Mucosa of stomach (tissue), 1 donor: Measurements from ENCODE around the gene ABHD3.
"Not testable (repeated sequence)": the region's sequence is repeated elsewhere in the genome, so short reads cannot be mapped to it uniquely, and the experiment has no call there.

ENCODE experiments used
- H3K27me3 ChIP-seq: one replicate; pipeline ENCODE4 v1.7.0; 2013; ENCODE audit warnings: mild to moderate bottlenecking, low read length; ENCODE audit not compliant: control insufficient read depth, insufficient read depth
- H3K36me3 ChIP-seq: one replicate; pipeline ENCODE4 v1.7.0; 2013; ENCODE audit warnings: low read length; ENCODE audit not compliant: control insufficient read depth, insufficient read depth
- H3K4me1 ChIP-seq: one replicate; pipeline ENCODE4 v1.7.0; 2013; ENCODE audit warnings: mild to moderate bottlenecking, low read length; ENCODE audit not compliant: control insufficient read depth, insufficient read depth
- H3K4me3 ChIP-seq: one replicate; pipeline ENCODE4 v1.7.0; 2013; ENCODE audit warnings: low read length
- H3K9ac ChIP-seq: one replicate; pipeline ENCODE4 v1.7.0; 2013; ENCODE audit warnings: mild to moderate bottlenecking, low read length, moderate library complexity
- H3K9me3 ChIP-seq: one replicate; pipeline ENCODE4 v1.7.0; 2013; ENCODE audit warnings: mild to moderate bottlenecking, low read length, moderate library complexity; ENCODE audit not compliant: control insufficient read depth
- donor health status: Pancreatic carcinoma.

ABHD3 gene

GRCh38 chr18:21632393-21632792 is 72.2 kb downstream of the ABHD3 start:
- H3K36me3 ChIP-seq = no peaks in the 10 kb centered on the region
- no peaks in the 10 kb centered on the region for H3K27me3 ChIP-seq
- H3K4me3 ChIP-seq = no peak overlapping the region
- H3K4me1 ChIP-seq = no peaks in the 10 kb centered on the region
- no peaks in the 10 kb centered on the region for H3K9me3 ChIP-seq
- no peak overlapping the region for H3K9ac ChIP-seq

GRCh38 chr18:21629089-21629832 is 75.3 kb downstream of the ABHD3 start:
- Histone ChIP-seq H3K27me3 (no peaks in the 10 kb centered on the region), H3K4me1 (no peaks in the 10 kb centered on the region), H3K36me3 (no peaks in the 10 kb centered on the region), H3K9me3 (no peaks in the 10 kb centered on the region), H3K4me3 (no peak overlapping the region), H3K9ac (no peak overlapping the region)

GRCh38 chr18:21621640-21622039 is 82.9 kb downstream of the ABHD3 start:
- not testable (repeated sequence) for H3K36me3 ChIP-seq, H3K9ac ChIP-seq, H3K4me1 ChIP-seq, H3K4me3 ChIP-seq, H3K27me3 ChIP-seq, H3K9me3 ChIP-seq

GRCh38 chr18:21612125-21613039 is 92.2 kb downstream of the ABHD3 start, which contains the start of gene SNRPD1:
Gene SNRPD1, plus strand, starts transcription at chr18:21612314. Its CDS starts 116 bp downstream, at chr18:21612430.
- H3K9ac ChIP-seq = peak within 1 kb of the TSS; percentile 90
- no peaks in the 10 kb centered on the region for H3K27me3 ChIP-seq
- H3K4me1 ChIP-seq = no peaks in the 10 kb centered on the region
- no peaks in the 10 kb centered on the region for H3K9me3 ChIP-seq
- H3K36me3 ChIP-seq = no peaks in the 10 kb centered on the region
- peak within 1 kb of the TSS; percentile 97 for H3K4me3 ChIP-seq

GRCh38 chr18:21611401-21612124 is 93.0 kb downstream of the ABHD3 start:
- H3K36me3 ChIP-seq, H3K4me1 ChIP-seq, H3K27me3 ChIP-seq, H3K9me3 ChIP-seq: not testable (repeated sequence)
- Histone ChIP-seq H3K4me3 (peak overlapping the region; percentile 97), H3K9ac (peak overlapping the region; percentile 90)

GRCh38 chr18:21605213-21605612 is 99.4 kb downstream of the ABHD3 start:
- H3K4me1 ChIP-seq = peaks cover 18% of the 10 kb centered on the region
- peak overlapping the region; percentile 50 for H3K9ac ChIP-seq
- H3K9me3 ChIP-seq = no peaks in the 10 kb centered on the region
- H3K4me3 ChIP-seq = peak overlapping the region; percentile 32
- H3K36me3 ChIP-seq = no peaks in the 10 kb centered on the region
- no peaks in the 10 kb centered on the region for H3K27me3 ChIP-seq

GRCh38 chr18:21604671-21605070 is 99.9 kb downstream of the ABHD3 start:
- H3K36me3 ChIP-seq = no peaks in the 10 kb centered on the region
- peak overlapping the region; percentile 50 for H3K9ac ChIP-seq
- no peaks in the 10 kb centered on the region for H3K9me3 ChIP-seq

GRCh38 chr18:21602299-21602587 is 102.3 kb downstream of the ABHD3 start:
- no peak overlapping the region for H3K4me3 ChIP-seq
- H3K4me1 ChIP-seq = peaks cover 18% of the 10 kb centered on the region
- H3K9ac ChIP-seq = no peak overlapping the region
- no peaks in the 10 kb centered on the region for H3K9me3 ChIP-seq
- no peaks in the 10 kb centered on the region for H3K36me3 ChIP-seq
- no peaks in the 10 kb centered on the region for H3K27me3 ChIP-seq

More at GRCh38 chr18:21604671-21605070, 99.9 kb downstream of the ABHD3 start:
- Histone ChIP-seq H3K4me1 (peaks cover 18% of the 10 kb centered on the region), H3K27me3 (no peaks in the 10 kb centered on the region), H3K4me3 (peak overlapping the region; percentile 32)
